HG02759 (cell line): ENCODE data around the gene COMMD3.

Source experiments
- ATAC-seq: cut with Tn5 transposase; IDR thresholded peaks from one replicate; pipeline ENCODE4 v1.9.1; 2021; ENCODE audit warnings: mild to moderate bottlenecking, moderate library complexity; ENCODE audit not compliant: unreplicated experiment

Gene COMMD3

GRCh38 chr10:22319547-22319979 lies 3.4 kb downstream of the COMMD3 start:
- ATAC-seq: no peak

GRCh38 chr10:22319980-22320558 lies 3.9 kb downstream of the COMMD3 start:
- ATAC-seq: no peak

GRCh38 chr10:22320591-22321155 lies 4.5 kb downstream of the COMMD3 start, which contains the start of gene BMI1:
BMI1 (plus strand) TSS chr10:22321099; CDS start chr10:22326450, 5,351 bp downstream.
- ATAC-seq: peak; percentile 26

GRCh38 chr10:22321156-22321923 lies 5.2 kb downstream of the COMMD3 start:
- peak; percentile 19 for ATAC-seq

- no peak for ATAC-seq
Observed at GRCh38 chr10:22321924-22322640, 5.9 kb downstream of the COMMD3 start.

GRCh38 chr10:22322641-22323160 lies 6.5 kb downstream of the COMMD3 start:
- ATAC-seq: no peak

GRCh38 chr10:22323538-22324305 lies 7.5 kb downstream of the COMMD3 start:
- ATAC-seq: no peak

GRCh38 chr10:22324413-22324812 lies 8.2 kb downstream of the COMMD3 start:
- no peak for ATAC-seq

GRCh38 chr10:22324893-22325271 lies 8.7 kb downstream of the COMMD3 start:
- ATAC-seq: no peak

- ATAC-seq: peak; percentile 55
Observed at GRCh38 chr10:22325272-22326144, 9.3 kb downstream of the COMMD3 start.

- ATAC-seq: no peak
Observed at GRCh38 chr10:22326145-22326702, 10.0 kb downstream of the COMMD3 start.

GRCh38 chr10:22329150-22329549 lies 13.0 kb downstream of the COMMD3 start:
- no peak for ATAC-seq

GRCh38 chr10:22332116-22332692 lies 16.0 kb downstream of the COMMD3 start:
- ATAC-seq: no peak

GRCh38 chr10:22333167-22333974 lies 17.2 kb downstream of the COMMD3 start:
- no peak for ATAC-seq

- ATAC-seq: no peak
Observed at GRCh38 chr10:22333975-22334282, 17.7 kb downstream of the COMMD3 start.

GRCh38 chr10:22334414-22335172 lies 18.4 kb downstream of the COMMD3 start:
- no peak for ATAC-seq

GRCh38 chr10:22335173-22335933 lies 19.2 kb downstream of the COMMD3 start:
- peak; percentile 54 for ATAC-seq
